GM11168 (cell line): Measurements from ENCODE around the gene FCRL1.

Source experiments
- in situ Hi-C: fragments of 300-500 bp; cut with MboI; formaldehyde crosslinking; loops from one replicate; pipeline ENCODE4 v1.12.0; 2022; ENCODE audit warnings: low sequenced_read_pairs; ENCODE audit not compliant: unreplicated experiment

Gene FCRL1

GRCh38 chr1:157803851-157804250, 16.1 kb downstream of the FCRL1 start:
- in situ Hi-C loops = no loop called here

DNA sequence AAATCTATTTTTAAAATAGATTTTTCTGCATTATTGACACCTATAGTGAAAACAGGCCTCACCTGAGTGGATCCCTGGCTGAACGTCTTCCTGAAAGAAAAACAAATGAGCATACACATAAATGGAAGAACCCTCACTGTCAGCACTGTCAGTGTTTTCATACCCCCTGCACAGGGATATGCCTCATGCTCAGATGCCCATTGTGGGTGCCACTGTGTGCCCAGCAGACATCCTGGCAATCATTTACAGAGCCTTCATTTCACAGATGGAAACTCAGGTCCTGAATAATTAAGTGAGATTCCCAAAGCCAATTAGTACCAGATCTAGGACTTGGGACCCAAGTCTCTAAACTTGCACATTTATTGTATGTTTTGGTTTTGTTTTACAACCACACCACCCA, 19.9 kb downstream of the FCRL1 start:
- in situ Hi-C loops = no loop called here

GRCh38 chr1:157798211-157798610, 21.7 kb downstream of the FCRL1 start:
- in situ Hi-C loops = no loop called here

GRCh38 chr1:157785248-157785647, 34.7 kb downstream of the FCRL1 start:
- in situ Hi-C loops = no loop called here

- in situ Hi-C loops = no loop called here
Measured at GRCh38 chr1:157784801-157785200, 35.1 kb downstream of the FCRL1 start.

DNA sequence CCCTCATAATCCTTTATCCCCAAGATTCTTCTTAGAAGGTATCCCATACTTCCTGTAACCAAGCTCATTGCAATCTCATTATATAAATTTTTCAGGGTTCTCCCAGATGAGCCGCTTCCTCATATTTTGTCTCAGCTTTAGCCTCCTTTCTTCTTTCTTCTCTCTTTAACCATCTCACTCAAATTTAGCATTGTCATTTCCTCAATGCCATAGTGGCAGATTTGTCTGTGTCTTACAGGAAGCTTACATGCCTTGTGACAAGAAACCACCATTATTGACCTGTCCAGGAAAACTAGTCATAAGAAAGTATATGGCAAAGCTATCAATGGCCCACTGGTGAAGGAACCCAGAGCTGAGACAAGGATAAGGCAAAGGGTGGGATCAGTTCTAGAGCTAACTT, 37.0 kb downstream of the FCRL1 start:
- in situ Hi-C loops = no loop called here

DNA sequence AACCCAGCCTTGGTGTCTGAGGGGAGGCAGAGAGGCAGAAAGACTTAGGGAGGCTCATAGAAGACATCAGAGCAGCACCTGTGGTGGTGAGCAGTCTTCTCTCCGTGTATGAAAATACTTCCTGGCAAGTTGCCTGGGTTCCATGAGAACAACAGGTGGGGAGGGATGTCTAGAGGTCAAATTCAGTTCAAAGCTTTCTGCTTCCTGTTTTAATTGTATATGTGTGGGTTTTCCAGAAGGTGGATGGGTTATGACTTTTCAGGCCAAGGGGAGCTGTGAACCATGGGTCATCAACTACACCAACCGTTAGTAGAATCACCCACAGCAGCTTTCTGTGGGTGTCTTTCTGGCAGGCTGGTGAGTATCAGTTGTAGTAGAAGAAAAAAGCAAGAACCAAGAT, 38.9 kb downstream of the FCRL1 start:
- in situ Hi-C loops = no loop called here

DNA sequence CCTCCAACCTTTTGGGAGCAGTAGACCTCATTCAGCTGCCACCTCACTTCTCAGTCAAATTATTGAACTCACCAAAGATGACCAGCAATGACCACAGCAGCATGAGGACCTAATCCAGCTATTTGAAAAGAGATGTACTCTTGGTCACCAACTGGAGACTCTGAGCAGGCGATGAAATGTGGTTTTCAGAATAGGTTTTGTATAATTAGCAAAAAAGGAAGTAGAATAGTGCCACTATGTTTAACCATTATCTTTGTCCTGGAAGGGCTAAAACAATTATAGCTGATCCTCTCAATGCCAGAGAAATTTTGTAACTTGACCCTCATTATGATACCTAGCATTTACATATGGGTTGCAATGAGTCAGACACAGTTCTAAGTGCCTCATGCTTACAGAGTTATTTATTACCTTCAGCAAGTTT, 42.9 kb downstream of the FCRL1 start, which contains the start of gene FCRL2:
FCRL2 (minus strand) TSS at position 162 of the 421 bp plus-strand sequence; CDS start at position 103, 59 bp downstream.
- in situ Hi-C loops = no loop called here

DNA sequence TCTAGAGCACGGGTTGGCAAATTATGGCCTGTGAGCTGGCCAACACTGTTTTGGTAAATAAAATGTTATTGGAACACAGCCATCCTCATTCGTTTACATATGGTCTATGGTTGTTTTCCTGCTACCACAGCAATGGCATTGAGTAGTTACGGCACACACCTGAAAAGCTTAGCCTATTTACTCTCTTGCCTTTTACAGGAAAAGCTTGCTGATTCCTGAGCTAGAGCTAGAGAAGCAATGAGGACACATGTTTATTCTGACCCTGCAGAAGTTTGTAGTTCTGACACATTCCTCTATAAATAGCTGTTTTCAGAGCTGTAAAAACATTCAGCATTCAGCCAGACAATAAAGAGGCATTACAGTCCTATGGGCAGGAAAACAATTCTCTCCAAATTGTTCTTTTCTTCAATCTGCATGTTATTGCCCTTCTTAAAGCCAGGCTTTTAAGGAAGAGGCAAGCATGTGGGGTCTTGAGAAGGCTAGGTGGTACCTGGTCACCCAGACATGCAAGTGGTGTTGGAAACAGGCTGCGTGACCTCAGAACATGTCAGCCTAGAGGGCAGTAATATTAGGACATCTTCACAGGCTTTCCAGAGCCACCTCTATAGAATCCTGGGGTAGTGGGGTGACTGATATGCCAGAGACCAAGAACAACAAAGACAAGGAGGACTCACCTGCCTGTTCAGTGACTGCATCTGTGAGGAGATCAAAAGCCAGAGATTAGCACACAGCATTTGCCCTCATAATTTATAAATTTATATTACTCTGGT, 44.6 kb downstream of the FCRL1 start:
- in situ Hi-C loops = no loop called here

GRCh38 chr1:157774412-157774811, 45.5 kb downstream of the FCRL1 start:
- in situ Hi-C loops = no loop called here

- in situ Hi-C loops = no loop called here
Measured at GRCh38 chr1:157773493-157774350, 46.2 kb downstream of the FCRL1 start.

GRCh38 chr1:157771661-157772425, 48.1 kb downstream of the FCRL1 start:
- in situ Hi-C loops = no loop called here

DNA sequence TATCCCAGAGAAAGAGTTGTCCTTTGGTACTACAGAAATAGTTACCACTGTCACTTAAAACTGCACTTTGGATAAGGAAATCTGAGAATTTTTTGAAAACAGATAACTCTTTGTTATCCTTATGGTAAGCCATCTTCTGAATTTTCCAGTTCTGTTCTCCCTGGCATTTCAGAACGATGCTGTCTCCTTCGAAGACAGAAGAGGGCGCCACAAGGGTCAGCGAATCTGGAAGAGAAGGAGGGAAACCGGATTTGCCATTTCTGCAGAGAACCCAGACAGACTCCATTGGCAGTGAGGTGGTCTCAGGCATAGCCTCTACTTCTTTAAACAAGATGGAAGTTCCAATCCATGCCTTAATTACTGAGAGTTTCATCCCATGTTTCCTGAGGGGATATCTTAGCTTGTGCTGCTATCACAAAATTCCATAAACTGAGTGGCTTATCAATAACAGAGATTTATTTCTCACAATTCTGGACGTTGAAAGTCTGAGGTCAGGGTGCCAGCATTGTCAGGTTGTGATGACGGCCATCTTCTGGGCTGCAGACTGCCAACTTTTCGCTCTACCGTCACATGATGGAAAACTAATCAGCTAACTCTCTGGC, 49.4 kb downstream of the FCRL1 start:
- in situ Hi-C loops = no loop called here

DNA sequence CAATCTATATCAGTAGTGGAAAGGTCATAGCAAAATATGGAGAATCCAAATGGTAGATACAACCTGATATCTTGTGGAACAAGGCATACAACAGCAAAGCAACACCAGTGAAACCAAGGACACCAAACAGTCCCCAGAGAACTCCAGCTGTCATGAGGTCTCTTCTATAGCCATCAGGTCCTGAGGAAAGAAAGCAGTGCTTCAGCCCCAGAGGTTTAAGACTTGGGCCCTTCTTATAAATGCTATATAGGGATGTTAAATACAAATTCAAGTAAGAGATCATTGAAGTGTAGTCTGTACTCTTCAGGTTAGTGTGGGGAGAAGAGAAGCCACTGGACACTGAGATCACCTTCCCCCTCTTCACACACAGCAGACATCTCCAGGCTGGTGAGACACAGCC, 53.1 kb downstream of the FCRL1 start:
- in situ Hi-C loops = no loop called here

- in situ Hi-C loops = no loop called here
Measured at GRCh38 chr1:157758018-157758417, 61.9 kb downstream of the FCRL1 start.

GRCh38 chr1:157753611-157754010, 66.3 kb downstream of the FCRL1 start:
- in situ Hi-C loops = no loop called here

- in situ Hi-C loops = no loop called here
Measured at GRCh38 chr1:157751283-157751682, 68.6 kb downstream of the FCRL1 start.

GRCh38 chr1:157748262-157748817, 71.6 kb downstream of the FCRL1 start:
- in situ Hi-C loops = no loop called here
